Skeletal muscle satellite cell (primary cell): ENCODE measurements around the gene CAMK2N1.

Experiments used
- H3K27me3 ChIP-seq: 2 replicates; pipeline ENCODE4 v1.7.0; 2013; ENCODE audit warnings: low read length; ENCODE audit not compliant: control insufficient read depth, insufficient read depth
- H3K36me3 ChIP-seq: 2 replicates; pipeline ENCODE4 v1.7.0; 2013; ENCODE audit warnings: mild to moderate bottlenecking, control low read depth, low read length; ENCODE audit not compliant: insufficient read depth
- H3K4me1 ChIP-seq: 2 replicates; pipeline ENCODE4 v1.7.0; 2013; ENCODE audit warnings: low read length; ENCODE audit not compliant: control insufficient read depth, insufficient read depth
- H3K4me2 ChIP-seq: 2 replicates; pipeline ENCODE4 v1.7.0; 2013; ENCODE audit warnings: mild to moderate bottlenecking, low read length
- H3K4me3 ChIP-seq: 2 replicates; pipeline ENCODE4 v1.7.0; 2013; ENCODE audit warnings: low read length
- H3K9ac ChIP-seq: 2 replicates; pipeline ENCODE4 v1.7.0; 2013; ENCODE audit warnings: mild to moderate bottlenecking, low read depth, low read length, moderate library complexity
- H3K9me3 ChIP-seq: replicated peaks from 2 replicates; pipeline ENCODE4 v1.7.0; 2013; ENCODE audit warnings: mild to moderate bottlenecking, control low read depth, low read length

CAMK2N1 gene

GRCh38 chr1:20458717-20459116, 27.3 kb downstream of the CAMK2N1 start:
- Histone ChIP-seq H3K36me3 (no peaks in the 10 kb centered on the region), H3K9ac (no peak overlapping the region), H3K4me3 (no peak overlapping the region), H3K27me3 (peaks cover 46% of the 10 kb centered on the region), H3K4me2 (no peak overlapping the region), H3K9me3 (no peaks in the 10 kb centered on the region), H3K4me1 (no peaks in the 10 kb centered on the region)

DNA sequence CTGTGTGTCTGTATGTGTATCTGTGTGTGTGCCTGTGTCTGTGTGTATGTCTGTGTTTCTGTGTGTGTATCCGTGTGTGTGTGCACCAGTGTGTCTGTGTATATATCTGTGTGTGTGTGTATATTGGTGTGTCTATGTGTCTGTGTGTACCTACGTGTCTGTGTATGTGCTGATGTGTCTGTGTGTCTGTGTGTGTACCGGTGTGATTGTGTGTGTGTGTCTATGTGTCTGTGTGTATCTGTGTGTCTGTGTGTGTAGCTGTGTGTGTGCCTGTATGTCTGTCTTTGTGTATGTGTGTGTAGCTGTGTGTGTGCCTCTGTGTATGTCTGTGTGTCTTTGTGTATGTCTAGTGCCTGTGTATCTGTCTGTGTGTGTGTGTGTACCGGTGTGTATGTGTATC, 32.0 kb downstream of the CAMK2N1 start:
- Histone ChIP-seq H3K36me3 (no peaks in the 10 kb centered on the region), H3K9ac (no peak overlapping the region), H3K27me3 (peaks cover 52% of the 10 kb centered on the region), H3K9me3 (no peaks in the 10 kb centered on the region), H3K4me3 (no peak overlapping the region), H3K4me2 (no peak overlapping the region), H3K4me1 (no peaks in the 10 kb centered on the region)

DNA sequence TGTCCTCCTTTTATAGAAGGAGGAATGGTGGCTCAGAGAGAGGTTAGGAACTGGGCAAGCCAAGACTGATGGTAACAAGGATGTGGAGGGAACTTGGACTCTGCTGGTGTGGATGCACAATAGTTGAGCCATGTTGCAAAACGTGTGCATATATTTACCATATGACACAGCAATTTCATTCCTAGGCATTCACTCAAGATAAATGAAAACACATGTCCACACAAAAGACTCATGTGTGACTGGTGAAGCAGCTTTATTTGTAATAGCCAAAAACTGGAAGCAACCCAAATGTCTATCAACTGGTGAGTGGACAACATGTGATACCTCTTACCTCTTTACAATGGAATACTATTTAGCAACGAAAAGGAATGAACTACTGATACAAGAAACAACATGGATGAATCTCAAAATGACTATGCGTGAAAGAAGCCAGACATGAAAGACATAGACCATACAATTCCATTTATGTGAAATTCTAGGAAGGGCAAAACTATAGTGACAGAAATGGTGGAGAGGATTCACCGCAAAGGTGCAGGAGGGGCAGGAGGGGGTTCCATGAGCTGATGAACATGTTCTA, 36.2 kb downstream of the CAMK2N1 start:
- Histone ChIP-seq H3K4me2 (no peak overlapping the region), H3K36me3 (no peaks in the 10 kb centered on the region), H3K9me3 (no peaks in the 10 kb centered on the region), H3K27me3 (peaks cover 40% of the 10 kb centered on the region), H3K4me3 (no peak overlapping the region), H3K4me1 (peaks cover 4% of the 10 kb centered on the region), H3K9ac (no peak overlapping the region)

GRCh38 chr1:20448671-20449071, 37.3 kb downstream of the CAMK2N1 start:
- Histone ChIP-seq H3K36me3 (no peaks in the 10 kb centered on the region), H3K4me1 (peaks cover 4% of the 10 kb centered on the region), H3K9me3 (no peaks in the 10 kb centered on the region), H3K27me3 (peaks cover 40% of the 10 kb centered on the region), H3K4me2 (no peak overlapping the region), H3K4me3 (no peak overlapping the region), H3K9ac (no peak overlapping the region)

DNA sequence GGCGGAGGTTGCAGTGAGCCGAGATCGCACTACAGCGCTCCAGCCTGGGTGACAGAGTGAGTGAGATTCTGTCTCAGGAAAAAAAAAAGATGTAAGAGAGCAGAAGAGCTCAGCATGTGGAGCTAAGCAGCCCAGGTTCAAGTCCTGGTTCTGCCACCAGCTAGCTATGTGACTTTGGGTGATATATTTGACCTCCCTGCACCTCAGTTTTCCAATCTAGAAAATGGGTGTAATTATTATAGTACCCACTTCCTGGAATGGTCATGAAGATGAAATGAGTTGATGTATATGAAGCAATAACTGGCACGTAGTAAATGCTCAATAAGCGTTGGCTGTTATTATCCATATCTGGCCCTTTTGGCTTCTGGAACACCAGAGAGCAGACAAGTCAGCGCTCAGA, 38.2 kb downstream of the CAMK2N1 start:
- Histone ChIP-seq H3K9me3 (no peaks in the 10 kb centered on the region), H3K27me3 (peaks cover 40% of the 10 kb centered on the region), H3K4me2 (no peak overlapping the region), H3K36me3 (no peaks in the 10 kb centered on the region), H3K4me1 (peaks cover 4% of the 10 kb centered on the region), H3K4me3 (no peak overlapping the region), H3K9ac (no peak overlapping the region)

- Histone ChIP-seq H3K4me1 (peaks cover 4% of the 10 kb centered on the region), H3K4me2 (no peak overlapping the region)
Observed at GRCh38 chr1:20446796-20447195, 39.2 kb downstream of the CAMK2N1 start.

GRCh38 chr1:20445956-20446355, 40.1 kb downstream of the CAMK2N1 start:
- Histone ChIP-seq H3K36me3 (no peaks in the 10 kb centered on the region), H3K4me1 (peaks cover 4% of the 10 kb centered on the region), H3K9ac (no peak overlapping the region), H3K4me3 (no peak overlapping the region), H3K4me2 (no peak overlapping the region), H3K27me3 (peaks cover 27% of the 10 kb centered on the region), H3K9me3 (no peaks in the 10 kb centered on the region)

More at GRCh38 chr1:20446796-20447195, 39.2 kb downstream of the CAMK2N1 start:
- peaks cover 31% of the 10 kb centered on the region for H3K27me3 ChIP-seq
- H3K36me3 ChIP-seq = no peaks in the 10 kb centered on the region
- H3K9me3 ChIP-seq = no peaks in the 10 kb centered on the region
- H3K4me3 ChIP-seq = no peak overlapping the region
- no peak overlapping the region for H3K9ac ChIP-seq

GRCh38 chr1:20443703-20444586, 42.1 kb downstream of the CAMK2N1 start:
- no peaks in the 10 kb centered on the region for H3K9me3 ChIP-seq
- H3K36me3 ChIP-seq = no peaks in the 10 kb centered on the region
- H3K9ac ChIP-seq = no peak overlapping the region
- H3K27me3 ChIP-seq = peaks cover 12% of the 10 kb centered on the region
- no peak overlapping the region for H3K4me2 ChIP-seq
- H3K4me1 ChIP-seq = peaks cover 4% of the 10 kb centered on the region
- H3K4me3 ChIP-seq = no peak overlapping the region

DNA sequence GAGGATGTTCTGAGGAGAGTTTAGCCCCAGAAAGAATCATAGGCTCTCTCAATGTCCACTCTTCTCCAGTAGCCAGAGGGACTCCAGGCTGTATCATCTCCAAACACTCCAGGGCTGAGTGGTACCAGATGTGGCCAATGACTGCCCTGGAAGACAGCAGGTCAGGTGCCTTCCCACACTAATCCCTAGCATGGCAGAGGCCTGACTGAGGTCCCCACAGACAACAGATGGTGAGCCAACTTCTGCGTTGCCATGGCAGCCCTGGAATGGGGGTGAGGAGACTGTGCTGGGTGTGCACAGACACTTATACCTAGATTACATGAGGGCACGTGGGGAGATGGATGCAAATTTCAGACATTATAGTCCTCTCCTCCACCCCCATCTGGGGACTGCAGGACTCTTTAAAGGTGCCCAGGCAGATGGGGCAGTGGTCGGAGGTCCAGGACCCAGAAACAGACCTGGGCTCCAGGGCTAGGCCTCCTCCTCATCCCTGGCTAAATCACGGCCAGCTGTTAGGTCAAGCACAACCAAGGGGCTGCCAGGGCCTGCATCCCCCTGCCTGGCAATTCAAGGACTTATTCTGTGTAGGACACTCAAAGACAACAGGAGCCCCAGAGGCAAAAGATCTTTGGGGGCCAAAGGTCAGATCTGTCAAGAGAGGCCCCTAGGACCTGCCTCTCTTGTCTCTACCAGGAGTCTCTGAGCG, 42.9 kb downstream of the CAMK2N1 start:
- Histone ChIP-seq H3K9ac (no peak overlapping the region), H3K4me3 (no peak overlapping the region), H3K4me1 (peaks cover 4% of the 10 kb centered on the region), H3K4me2 (no peak overlapping the region), H3K9me3 (no peaks in the 10 kb centered on the region), H3K36me3 (no peaks in the 10 kb centered on the region), H3K27me3 (peaks cover 19% of the 10 kb centered on the region)

DNA sequence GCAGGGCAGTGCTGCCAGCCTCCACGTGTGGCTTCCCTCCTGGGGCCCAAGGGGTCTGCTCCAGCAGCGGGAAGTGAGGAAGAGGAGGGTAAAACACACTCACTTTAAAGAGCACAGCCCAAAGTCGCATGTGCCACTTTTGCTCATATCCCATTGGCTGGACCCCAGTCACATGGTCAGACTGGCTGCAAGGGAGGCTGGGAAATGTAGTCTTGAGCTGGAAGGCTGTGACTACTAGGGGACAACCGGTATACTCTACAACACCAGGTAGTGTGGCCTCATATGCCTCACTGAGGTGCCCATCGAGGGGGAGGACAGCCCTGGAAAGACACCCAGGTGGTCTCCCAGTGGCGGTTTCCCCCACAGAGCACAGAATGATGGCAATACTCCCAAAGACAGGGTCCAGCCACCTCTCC, 45.2 kb downstream of the CAMK2N1 start:
- Histone ChIP-seq H3K4me1 (no peaks in the 10 kb centered on the region), H3K27me3 (peaks cover 28% of the 10 kb centered on the region), H3K9ac (no peak overlapping the region)

DNA sequence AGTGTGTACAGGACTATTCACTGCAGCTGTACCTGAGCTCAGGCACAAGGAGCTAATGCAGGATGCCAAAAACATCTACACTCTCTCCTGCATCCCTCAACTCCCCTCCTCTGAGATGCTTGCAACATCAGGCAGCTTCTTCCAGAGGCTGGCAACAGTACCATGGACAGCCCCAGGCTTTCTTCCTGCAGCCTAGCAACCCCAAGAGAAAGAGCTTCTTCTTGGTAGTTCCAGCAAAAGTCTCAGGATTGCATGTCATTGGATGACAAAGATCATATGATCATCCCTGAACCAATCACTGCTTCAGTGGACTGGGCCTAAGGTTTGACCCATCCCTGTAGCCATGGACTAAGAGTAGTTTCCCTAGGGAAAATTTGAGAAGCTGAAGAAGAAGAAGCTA, 46.7 kb downstream of the CAMK2N1 start:
- H3K36me3 ChIP-seq = no peaks in the 10 kb centered on the region
- H3K4me1 ChIP-seq = no peaks in the 10 kb centered on the region
- H3K27me3 ChIP-seq = peaks cover 37% of the 10 kb centered on the region
- no peaks in the 10 kb centered on the region for H3K9me3 ChIP-seq
- H3K4me2 ChIP-seq = no peak overlapping the region
- no peak overlapping the region for H3K9ac ChIP-seq
- no peak overlapping the region for H3K4me3 ChIP-seq

More for the DNA sequence above, 45.2 kb downstream of the CAMK2N1 start:
- Histone ChIP-seq H3K4me3 (no peak overlapping the region), H3K9me3 (no peaks in the 10 kb centered on the region), H3K4me2 (no peak overlapping the region), H3K36me3 (no peaks in the 10 kb centered on the region)
